ENCODE data around the gene RNF157. TPM values are rescaled to one million over a fixed set of nuclear protein-coding genes. Genes with fewer than 3 reads are reported as not detected.

The RNF157 gene
- total and polyA plus RNA-seq, 2 of the 13 experiments (the other 11 are each of a cell fraction or from before 2014, with no cell fraction given), result 0.44 to 1.5 TPM

GRCh38 chr17:76141212-76142038, 98.9 kb downstream of the RNF157 start, which contains the start of gene FOXJ1 (continued):
- TF ChIP-seq PRDM10 (CRISPR knock-in tag; IDR thresholded peaks at IDR 0.05; ENCODE audit: low read depth) (0 out of 2 replicates have a peak, but pooled peaks have one; percentile 42), CBX2 (IDR thresholded peaks at IDR 0.05; ENCODE audit: low read depth, low read length) (no peak), CBX2 (CRISPR knock-in tag; IDR thresholded peaks at IDR 0.05; ENCODE audit: low read depth) (0 out of 2 replicates have a peak, but pooled peaks have one; percentile 37), ZBTB4 (CRISPR knock-in tag; IDR thresholded peaks at IDR 0.05; ENCODE audit: borderline replicate concordance) (no peak; the same call in 1 of the 2 replicates), GABPB1 (CRISPR knock-in tag; IDR thresholded peaks at IDR 0.05) (peak; percentile 73; the same call in 1 of the 2 replicates), ZNF800 (CRISPR knock-in tag; IDR thresholded peaks at IDR 0.05) (peak; percentile 69; the same call in 1 of the 2 replicates), ZMYM4 (CRISPR knock-in tag; IDR thresholded peaks at IDR 0.05) (no peak; the same call in 1 of the 2 replicates), SNAI1 (CRISPR knock-in tag; IDR thresholded peaks at IDR 0.05; ENCODE audit: borderline replicate concordance) (no peak), PREB (CRISPR knock-in tag; IDR thresholded peaks at IDR 0.05) (0 out of 2 replicates have a peak, but pooled peaks have one; percentile 9), ZFP90 (CRISPR knock-in tag; IDR thresholded peaks at IDR 0.05; ENCODE audit: borderline replicate concordance) (peak; percentile 62; the same call in 1 of the 2 replicates), ESRRA (CRISPR knock-in tag; IDR thresholded peaks at IDR 0.05; ENCODE audit: low read depth) (0 out of 2 replicates have a peak, but pooled peaks have one; percentile 30), GPBP1L1 (CRISPR knock-in tag; IDR thresholded peaks at IDR 0.05) (no peak), GMEB1 (CRISPR knock-in tag; IDR thresholded peaks at IDR 0.05; ENCODE audit: borderline replicate concordance) (0 out of 2 replicates have a peak, but pooled peaks have one; percentile 32)
